Prostate gland (tissue), 2 donors: ENCODE results near the gene ARHGAP26. TPM values are rescaled to one million over a fixed set of nuclear protein-coding genes. Genes with fewer than 3 reads are reported as not detected.

Experiments used
- DNase-seq: peaks from one replicate; pipeline ENCODE4 v3.0.0-alpha.2; 2019; ENCODE audit warnings: low spot score
- H3K27ac ChIP-seq, 2 donors: fragments of 200-600 bp; sonication (generic); 2 replicates each; pipeline ENCODE4 v1.5.1; 2017 to 2019
- H3K27me3 ChIP-seq: fragments of 200-600 bp; sonication (generic); replicated peaks from 2 replicates; pipeline ENCODE4 v1.5.1; 2019; ENCODE audit not compliant: insufficient read depth
- H3K36me3 ChIP-seq, 2 donors: fragments of 200-600 bp; sonication (generic); 1 replicate in 1 of 2; 2 replicates in 1 of 2; pipeline versions ENCODE4 v1.5.1 to v1.8.1; 2017 to 2019
- H3K4me1 ChIP-seq: fragments of 200-600 bp; sonication (generic); replicated peaks from 2 replicates; pipeline ENCODE4 v1.5.1; 2019
- H3K4me3 ChIP-seq, 2 donors: fragments of 200-600 bp; sonication (generic); 2 replicates each; pipeline ENCODE4 v1.5.1; 2017 to 2019
- H3K9me3 ChIP-seq: fragments of 200-600 bp; sonication (generic); 2 replicates; pipeline ENCODE4 v1.5.1; 2017
- POLR2A ChIP-seq: fragments of 450-650 bp; IDR thresholded peaks from one replicate; pipeline ENCODE4 v1.6.1; 2016; ENCODE audit warnings: antibody characterized with exemption, mild to moderate bottlenecking
- POLR2AphosphoS5 ChIP-seq: sonication (generic); formaldehyde crosslinking; IDR thresholded peaks from one replicate; pipeline ENCODE4 v1.6.1; 2017; ENCODE audit warnings: antibody characterized with exemption
- WGBS: methylation state at CpG from one replicate; pipeline ENCODE4 v1.1.5; 2018; 5-methylcytosine and 5-hydroxymethylcytosine counted together
- intact Hi-C: fragments of 100-400 bp; cut with DNase I; formaldehyde crosslinking; loops from one replicate; pipeline ENCODE4 v1.14.2; 2022
- total RNA-seq, 2 donors: library from RNA; depleted of rRNA; stranded (reverse); fragments of >200 nt; gene quantifications; one replicate each; pipeline ENCODE4 v1.1.0, GENCODE V29; 2016
- TF ChIP-seq, protein P1 (sequence below), 4 experiments: fragments of 200-600 bp in 2 of 4; fragments of 450-650 bp in 2 of 4; sonication (generic) in 2 of 4; IDR thresholded peaks; 1 replicate in 3 of 4; 2 replicates in 1 of 4; pipeline ENCODE4 v1.5.1; 2016 to 2019; ENCODE audit warnings: antibody characterized with exemption in 4 of 4, mild to moderate bottlenecking in 2 of 4, moderate library complexity in 2 of 4

ARHGAP26 gene
- total RNA-seq, 2 donors from 2014 or later = 11.7 to 39.8 TPM

GRCh38 chr5:142794537-142794936, 24.4 kb downstream of the ARHGAP26 start:
- intact Hi-C loops = no loop called here
- 63% methylated on average over 2 of the region's 2 CpGs for WGBS

DNA sequence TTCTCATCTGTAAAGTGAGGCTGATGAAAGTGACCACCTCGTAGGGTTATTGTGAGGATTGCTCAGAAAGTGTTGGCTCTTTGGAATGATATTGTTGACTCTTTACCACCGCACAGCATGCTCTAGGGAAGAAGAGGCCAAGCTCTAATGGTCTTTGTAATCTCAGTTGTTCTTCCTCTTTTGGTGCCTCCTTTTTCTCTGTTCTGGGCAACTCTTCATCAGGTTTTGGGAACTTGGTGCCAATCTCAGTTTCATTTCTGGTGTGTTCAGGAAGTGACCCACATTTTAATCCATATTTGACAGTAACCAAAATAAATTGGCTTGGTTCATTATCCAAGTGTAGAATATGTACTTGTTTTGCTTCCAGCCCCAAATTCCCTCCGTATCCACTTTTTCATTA, 25.1 kb downstream of the ARHGAP26 start:
- no peak overlapping the region for H3K27ac ChIP-seq
- H3K9me3 ChIP-seq = no peaks in the 10 kb centered on the region
- no peaks in the 10 kb centered on the region for H3K36me3 ChIP-seq
- no peaks in the 10 kb centered on the region for H3K27me3 ChIP-seq
- intact Hi-C loops = no loop called here
- WGBS = 94% methylated on average over 3 of the region's 3 CpGs
- H3K4me1 ChIP-seq = no peaks in the 10 kb centered on the region
- TF ChIP-seq, protein P1, sequence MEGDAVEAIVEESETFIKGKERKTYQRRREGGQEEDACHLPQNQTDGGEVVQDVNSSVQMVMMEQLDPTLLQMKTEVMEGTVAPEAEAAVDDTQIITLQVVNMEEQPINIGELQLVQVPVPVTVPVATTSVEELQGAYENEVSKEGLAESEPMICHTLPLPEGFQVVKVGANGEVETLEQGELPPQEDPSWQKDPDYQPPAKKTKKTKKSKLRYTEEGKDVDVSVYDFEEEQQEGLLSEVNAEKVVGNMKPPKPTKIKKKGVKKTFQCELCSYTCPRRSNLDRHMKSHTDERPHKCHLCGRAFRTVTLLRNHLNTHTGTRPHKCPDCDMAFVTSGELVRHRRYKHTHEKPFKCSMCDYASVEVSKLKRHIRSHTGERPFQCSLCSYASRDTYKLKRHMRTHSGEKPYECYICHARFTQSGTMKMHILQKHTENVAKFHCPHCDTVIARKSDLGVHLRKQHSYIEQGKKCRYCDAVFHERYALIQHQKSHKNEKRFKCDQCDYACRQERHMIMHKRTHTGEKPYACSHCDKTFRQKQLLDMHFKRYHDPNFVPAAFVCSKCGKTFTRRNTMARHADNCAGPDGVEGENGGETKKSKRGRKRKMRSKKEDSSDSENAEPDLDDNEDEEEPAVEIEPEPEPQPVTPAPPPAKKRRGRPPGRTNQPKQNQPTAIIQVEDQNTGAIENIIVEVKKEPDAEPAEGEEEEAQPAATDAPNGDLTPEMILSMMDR (IDR thresholded peaks at IDR 0.05) = no peak
- TF ChIP-seq POLR2A = no peak
- no peak for TF ChIP-seq POLR2AphosphoS5
- no peak overlapping the region for H3K4me3 ChIP-seq
- no peak for DNase-seq

More at GRCh38 chr5:142794537-142794936, 24.4 kb downstream of the ARHGAP26 start:
- TF ChIP-seq POLR2A (no peak), POLR2AphosphoS5 (no peak)
- TF ChIP-seq, protein P1 (IDR thresholded peaks at IDR 0.05) = no peak
- no peaks in the 10 kb centered on the region for H3K4me1 ChIP-seq
- no peak overlapping the region for H3K4me3 ChIP-seq
- H3K9me3 ChIP-seq = no peaks in the 10 kb centered on the region
- no peak overlapping the region for H3K27ac ChIP-seq
- no peak for DNase-seq
- no peaks in the 10 kb centered on the region for H3K36me3 ChIP-seq
- H3K27me3 ChIP-seq = no peaks in the 10 kb centered on the region

GRCh38 chr5:142796492-142797109, 26.4 kb downstream of the ARHGAP26 start:
- Histone ChIP-seq H3K9me3 (no peaks in the 10 kb centered on the region), H3K27me3 (no peaks in the 10 kb centered on the region), H3K27ac (no peak overlapping the region), H3K36me3 (no peaks in the 10 kb centered on the region), H3K4me1 (no peaks in the 10 kb centered on the region), H3K4me3 (no peak overlapping the region)
- TF ChIP-seq POLR2A (no peak), POLR2AphosphoS5 (no peak)
- TF ChIP-seq, protein P1 (IDR thresholded peaks at IDR 0.05) = no peak
- DNase-seq = no peak
- intact Hi-C loops = no loop called here
- 74% methylated on average over 4 of the region's 4 CpGs for WGBS

GRCh38 chr5:142797420-142797819, 27.2 kb downstream of the ARHGAP26 start:
- Histone ChIP-seq H3K4me1 (no peaks in the 10 kb centered on the region), H3K4me3 (no peak overlapping the region), H3K36me3 (no peaks in the 10 kb centered on the region), H3K27ac (no peak overlapping the region), H3K9me3 (no peaks in the 10 kb centered on the region), H3K27me3 (no peaks in the 10 kb centered on the region)
- 85% methylated on average over 3 of the region's 3 CpGs for whole genome bisulfite sequencing
- no peak for DNase-seq
- TF ChIP-seq POLR2A (no peak), POLR2AphosphoS5 (no peak)
- TF ChIP-seq, protein P1 (IDR thresholded peaks at IDR 0.05) = no peak
- intact Hi-C loops = no loop called here

- H3K27ac ChIP-seq = no peak overlapping the region
- no peak overlapping the region for H3K4me3 ChIP-seq
- whole genome bisulfite sequencing = 96% methylated on average over 4 of the region's 4 CpGs
- H3K9me3 ChIP-seq = no peaks in the 10 kb centered on the region
- no peak for TF ChIP-seq POLR2AphosphoS5
- TF ChIP-seq, protein P1 (IDR thresholded peaks at IDR 0.05) = no peak
- TF ChIP-seq POLR2A = no peak
- no peaks in the 10 kb centered on the region for H3K4me1 ChIP-seq
- no peaks in the 10 kb centered on the region for H3K27me3 ChIP-seq
- DNase-seq = no peak
- intact Hi-C loops = no loop called here
- no peaks in the 10 kb centered on the region for H3K36me3 ChIP-seq
These were observed 28.1 kb downstream of the ARHGAP26 start for GRCh38 chr5:142798099-142798770.
